Activated CD8-positive, alpha-beta memory T cell treated with anti-CD3 and anti-CD28 coated beads for 36 hours (primary cell): ENCODE measurements around the gene CTSA. TPM values are rescaled to one million over a fixed set of nuclear protein-coding genes. Genes with fewer than 3 reads are reported as not detected.

Experiments used
- CTCF ChIA-PET: fragments of 350-600 bp; sonication (Branson Sonifier 250); formaldehyde crosslinking; loops from one replicate; lab custom pipeline; 2021; ENCODE audit warnings: antibody characterized with exemption; lab: Charles Lee
- POLR2A ChIA-PET: fragments of 350-600 bp; sonication (Branson Sonifier 250); formaldehyde crosslinking; loops from one replicate; lab custom pipeline; 2021; ENCODE audit warnings: antibody characterized with exemption; lab: Charles Lee
- total RNA-seq, 2 experiments: library from RNA; stranded (reverse); gene quantifications; one replicate each; pipeline ENCODE4 v1.2.3, GENCODE V29; 2021

CTSA gene
- total RNA-seq, 2 experiments from 2014 or later: 71.3 to 75.7 TPM

DNA sequence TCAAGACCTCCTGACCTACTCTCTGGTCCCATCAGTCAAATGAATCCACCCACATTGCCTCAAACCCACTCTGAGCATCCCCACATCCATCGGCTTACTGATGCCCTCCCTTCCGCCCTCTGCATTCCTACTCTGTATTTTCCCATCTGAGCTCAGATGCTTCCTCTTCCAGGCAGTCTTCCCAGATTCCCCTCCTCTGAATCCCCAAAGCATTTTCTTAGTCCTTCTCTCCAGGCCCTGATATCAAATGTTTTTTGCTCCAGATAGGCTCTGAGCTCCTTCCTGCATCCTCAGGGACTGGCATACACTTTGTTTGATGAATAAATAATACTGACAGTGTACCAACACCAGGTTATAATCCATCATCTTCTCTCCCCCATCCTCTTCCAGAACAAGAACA, 16.9 kb downstream of the CTSA start:
- POLR2A ChIA-PET: no interaction called here

DNA sequence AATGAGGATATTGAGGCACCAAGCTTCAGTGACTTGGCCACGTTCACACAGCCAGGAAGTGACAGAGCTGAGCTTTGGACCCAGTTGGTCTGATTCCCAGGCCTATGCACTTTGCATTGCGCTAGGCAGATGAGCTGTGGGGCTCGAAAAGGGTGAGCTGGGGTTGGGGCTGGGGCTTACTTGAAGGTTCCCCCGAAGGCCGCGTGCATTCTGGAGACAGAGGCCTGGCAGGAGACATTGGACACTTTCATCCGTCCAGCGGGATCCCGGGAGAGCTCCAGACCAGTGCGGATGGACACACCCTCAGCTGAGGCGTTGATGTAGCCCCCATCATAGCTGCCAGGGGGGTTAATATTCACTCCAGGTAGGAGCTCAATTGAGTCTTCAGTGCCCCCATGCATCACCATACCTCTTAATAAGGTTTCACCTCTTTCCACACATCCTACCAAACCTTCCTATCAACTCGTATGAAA, 18.2 kb downstream of the CTSA start:
- CTCF ChIA-PET: interaction anchor here (1.0 to 1.2 kb wide), 2 partner anchors 17 to 18 kb away, joined by 3 to 4 read pairs; partner anchors contain the start of genes CTSA and NEURL2
- POLR2A ChIA-PET: no interaction called here

More for the DNA sequence above, 16.9 kb downstream of the CTSA start:
- CTCF ChIA-PET: no interaction called here

DNA sequence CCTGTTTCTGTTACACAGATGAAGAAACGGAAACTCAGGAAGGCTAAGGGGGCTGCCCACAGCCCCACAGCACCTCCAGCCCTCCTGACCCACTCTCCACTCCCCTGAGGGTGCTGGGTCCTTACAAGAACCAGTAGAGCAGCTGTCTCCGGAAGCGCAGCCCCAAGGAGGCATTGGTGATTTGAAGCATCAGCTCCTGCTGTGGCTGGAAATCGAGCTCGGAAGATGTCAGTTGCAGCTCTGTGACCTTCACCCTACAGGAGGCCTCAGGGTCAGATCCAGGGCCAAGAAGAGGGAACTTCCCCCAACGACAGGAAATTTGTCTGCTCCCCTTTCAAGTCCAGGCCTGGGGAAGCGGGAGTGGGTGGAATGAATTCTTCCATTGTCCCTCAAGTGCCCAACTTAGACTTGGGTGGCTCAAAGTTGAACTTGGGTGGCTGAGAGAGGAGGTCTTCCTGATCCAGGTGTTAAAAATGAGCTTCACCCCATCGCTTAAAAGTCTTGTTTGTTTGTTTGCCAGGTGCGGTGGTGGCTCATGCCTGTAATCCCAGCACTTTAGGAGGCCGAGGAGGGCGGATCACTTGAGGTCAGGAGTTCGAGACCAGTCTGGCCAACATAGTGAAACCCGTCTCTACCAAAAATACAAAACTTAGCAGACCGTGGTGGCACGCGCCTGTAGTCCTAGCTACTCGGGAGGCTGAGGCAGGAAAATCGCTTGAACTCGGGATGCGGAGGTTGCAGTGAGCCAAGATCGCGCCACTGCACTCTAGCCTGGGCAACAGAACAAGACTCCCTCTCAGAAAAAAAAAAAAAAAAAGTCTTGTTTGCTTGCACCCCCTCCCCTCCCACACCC, 18.9 kb downstream of the CTSA start:
- CTCF ChIA-PET: interaction anchor here (0.7 to 1.3 kb wide), 5 partner anchors 16 to 124 kb away, joined by 3 to 4 read pairs (median 3); partner anchors contain the start of genes CTSA and NEURL2

DNA sequence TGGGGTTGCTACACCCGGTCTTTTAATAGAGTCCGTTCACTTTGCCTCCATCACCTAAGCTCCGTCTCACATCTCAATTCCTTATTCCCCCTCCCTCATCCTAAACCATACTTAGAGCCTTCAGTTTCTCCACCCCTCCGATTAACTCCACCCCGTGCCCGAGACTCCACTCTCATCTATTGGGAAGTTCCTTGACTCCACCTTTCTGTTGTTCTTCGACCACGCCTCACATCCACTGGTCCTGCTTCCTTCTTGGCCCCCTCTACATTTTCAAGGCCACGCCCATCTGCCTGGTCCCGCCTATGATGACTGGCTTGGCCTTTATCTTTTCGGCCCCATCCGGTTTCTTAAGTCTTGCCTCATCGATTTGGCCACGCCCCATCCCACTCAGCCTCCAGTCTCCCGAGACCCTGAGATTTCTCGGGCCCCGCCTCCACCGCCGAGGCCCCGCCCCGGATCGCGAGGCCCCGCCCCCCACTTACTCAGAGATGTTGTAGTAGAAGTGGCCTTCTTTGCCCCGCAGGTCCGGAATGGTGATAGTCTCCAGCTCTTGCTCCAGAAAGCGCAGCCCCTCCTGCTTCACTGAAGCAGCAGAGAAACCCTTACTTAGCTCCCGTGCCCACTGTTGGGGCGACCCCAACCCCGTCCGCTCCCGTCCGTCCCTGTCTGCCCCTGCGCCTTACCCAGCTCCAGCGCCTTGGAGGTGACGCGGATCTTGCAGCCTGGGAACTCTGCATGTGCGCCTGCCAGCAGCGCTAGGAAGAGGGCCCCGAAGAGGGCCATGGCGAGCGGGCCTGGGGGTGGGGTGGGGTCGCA, 19.7 kb downstream of the CTSA start:
- POLR2A ChIA-PET: interaction anchor here (0.7 to 2.0 kb wide), 3 partner anchors 21 to 59 kb away, joined by 3 to 10 read pairs (median 6); partner anchors contain the start of genes CTSA, NEURL2 and PCIF1
- CTCF ChIA-PET: interaction anchor here (0.7 to 1.3 kb wide), 4 partner anchors 15 to 60 kb away, joined by 3 read pairs; no protein-coding TSS in a partner anchor

More for the DNA sequence above, 18.9 kb downstream of the CTSA start:
- POLR2A ChIA-PET: interaction anchor here (1.3 to 2.0 kb wide), 2 partner anchors 20 to 25 kb away, joined by 6 to 10 read pairs; partner anchors contain the start of genes CTSA, NEURL2 and PCIF1

DNA sequence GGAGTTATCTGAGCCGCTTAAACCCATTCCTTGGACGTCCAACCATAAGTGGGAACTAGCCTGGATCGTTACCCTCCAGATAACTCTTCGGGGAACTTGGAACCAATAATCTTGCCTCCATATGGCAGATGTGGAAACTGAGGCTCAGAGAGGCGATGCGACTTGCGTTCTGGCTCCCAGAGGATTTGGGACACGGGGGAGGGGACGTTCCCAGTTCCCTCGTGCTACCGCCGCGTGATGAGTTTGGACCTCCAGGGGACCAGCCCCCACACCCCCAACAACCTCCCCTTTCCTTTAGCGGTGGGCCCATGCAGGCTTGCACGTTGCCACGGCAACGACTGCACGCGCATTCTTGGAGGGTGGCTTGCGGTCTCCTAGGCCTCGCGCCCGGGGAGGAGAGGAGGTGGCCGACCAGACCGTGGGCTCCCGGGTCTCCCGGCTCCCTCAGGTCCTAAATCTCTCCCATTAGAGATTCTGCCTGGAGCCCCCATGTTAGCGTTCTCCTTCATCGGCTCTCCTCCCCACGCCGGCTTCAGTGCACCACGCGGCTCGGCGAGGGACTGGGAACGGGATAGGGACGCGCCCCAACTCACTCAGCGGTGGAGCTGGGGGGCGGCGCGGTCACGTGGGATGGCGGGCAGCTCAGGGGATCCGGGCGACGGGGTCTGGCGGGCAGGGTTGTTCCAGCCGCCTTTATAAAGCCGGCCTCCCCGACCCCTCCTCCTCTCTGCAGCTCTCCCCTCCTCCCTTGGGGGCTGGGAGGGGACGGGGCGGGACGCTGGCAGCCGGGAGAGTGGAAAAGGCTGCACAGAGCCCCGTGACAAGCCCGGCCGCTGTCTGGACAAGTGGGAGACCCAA, 20.6 kb downstream of the CTSA start, which contains the start of gene PLTP:
Gene PLTP, minus strand, starts transcription at position 670 of the 858 bp plus-strand sequence. CDS start 703 bp downstream, outside the sequence.
- POLR2A ChIA-PET: interaction anchor here (0.7 to 2.0 kb wide), 3 partner anchors 22 to 58 kb away, joined by 3 to 6 read pairs (median 4); partner anchors contain the start of genes CTSA and NEURL2
- CTCF ChIA-PET: interaction anchor here (1.2 kb wide), 1 partner anchor 25 kb away, joined by 3 read pairs; no protein-coding TSS in a partner anchor

DNA sequence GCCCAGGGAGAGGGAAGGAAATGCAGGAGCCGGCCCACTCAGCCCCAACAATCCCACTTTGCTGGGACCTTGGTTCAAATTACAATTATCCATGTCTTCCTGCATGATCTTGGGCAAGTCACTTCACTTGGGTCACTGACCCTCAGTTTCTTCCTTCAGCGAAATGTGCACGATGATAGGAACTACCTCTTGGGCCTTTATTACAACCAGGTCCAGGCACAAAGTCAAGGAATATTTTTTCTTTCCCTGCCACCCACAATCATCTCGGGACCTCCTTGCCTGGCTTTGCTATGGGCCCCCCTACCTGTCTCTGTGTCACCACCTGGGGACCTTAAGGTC, 21.2 kb downstream of the CTSA start:
- ChIA-PET POLR2A (interaction anchor here (1.0 to 2.0 kb wide), 2 partner anchors 21 to 22 kb away, joined by 4 to 6 read pairs; partner anchors contain the start of genes CTSA and NEURL2), CTCF (no interaction called here)

DNA sequence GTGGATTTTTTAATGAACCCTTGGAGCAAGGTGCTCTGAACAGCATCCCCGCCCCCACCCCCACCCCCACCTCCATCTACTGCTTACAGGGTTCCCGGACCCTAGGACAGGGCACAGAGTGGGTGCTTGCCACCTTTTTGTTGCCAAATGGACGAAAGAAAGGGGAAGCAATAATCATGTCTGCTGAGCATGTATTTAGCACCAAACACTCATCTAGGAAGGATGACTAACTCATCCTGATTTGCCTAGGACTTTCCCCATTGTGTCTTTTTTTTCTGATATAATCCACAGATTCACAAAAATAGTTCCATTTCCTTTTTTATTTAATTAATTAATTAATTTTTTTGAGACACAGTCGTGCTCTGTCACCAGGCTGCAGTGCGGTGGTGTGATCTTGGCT, 22.0 kb downstream of the CTSA start:
- CTCF ChIA-PET: no interaction called here
- POLR2A ChIA-PET: no interaction called here

DNA sequence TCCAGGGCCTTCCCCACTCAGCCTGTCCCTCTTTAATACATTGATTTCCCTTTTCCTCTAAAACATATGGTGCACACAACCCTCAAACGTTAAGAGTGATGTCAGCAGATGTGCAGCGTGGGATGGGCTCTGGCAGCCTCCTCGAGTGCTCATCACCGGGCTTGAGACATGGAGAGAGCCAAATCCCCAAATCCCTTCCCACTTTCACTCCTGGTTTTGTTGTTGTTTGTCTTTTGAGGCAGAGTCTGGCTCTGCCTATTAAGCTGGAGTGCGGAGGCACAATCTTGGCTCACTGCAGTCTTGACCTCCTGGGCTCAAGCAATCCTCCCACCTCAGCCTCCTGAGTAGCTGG, 26.6 kb downstream of the CTSA start:
- ChIA-PET POLR2A (no interaction called here), CTCF (no interaction called here)

DNA sequence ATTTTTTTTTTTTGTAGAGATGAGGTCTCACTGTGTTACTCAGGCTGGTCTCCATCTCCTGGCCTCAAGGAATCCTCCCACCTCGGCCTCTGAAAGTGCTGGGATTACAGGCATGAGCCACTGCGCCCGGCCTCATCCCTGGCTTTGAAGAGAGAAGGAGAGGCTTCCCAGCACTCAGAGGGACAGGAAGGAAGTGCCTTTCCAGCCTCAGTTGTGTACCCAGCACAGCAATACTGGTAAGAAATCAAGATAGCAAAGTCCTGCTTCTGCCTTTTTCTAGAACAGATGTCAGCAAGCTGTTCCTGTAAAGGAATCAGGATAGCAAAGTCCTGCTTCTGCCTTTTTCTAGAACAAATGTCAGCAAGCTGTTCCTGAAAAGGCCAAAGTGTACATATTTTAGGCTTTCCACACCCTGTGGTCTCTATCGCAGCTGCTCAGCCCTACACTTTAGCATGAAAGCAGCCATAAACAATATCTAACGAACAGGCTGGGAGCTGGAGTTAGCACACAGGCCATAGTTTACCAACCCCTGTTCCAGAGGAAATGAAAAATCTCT, 27.1 kb downstream of the CTSA start:
- CTCF ChIA-PET: interaction anchor here (1.1 kb wide), 1 partner anchor 12 kb away, joined by 3 read pairs; no protein-coding TSS in a partner anchor
- POLR2A ChIA-PET: no interaction called here

DNA sequence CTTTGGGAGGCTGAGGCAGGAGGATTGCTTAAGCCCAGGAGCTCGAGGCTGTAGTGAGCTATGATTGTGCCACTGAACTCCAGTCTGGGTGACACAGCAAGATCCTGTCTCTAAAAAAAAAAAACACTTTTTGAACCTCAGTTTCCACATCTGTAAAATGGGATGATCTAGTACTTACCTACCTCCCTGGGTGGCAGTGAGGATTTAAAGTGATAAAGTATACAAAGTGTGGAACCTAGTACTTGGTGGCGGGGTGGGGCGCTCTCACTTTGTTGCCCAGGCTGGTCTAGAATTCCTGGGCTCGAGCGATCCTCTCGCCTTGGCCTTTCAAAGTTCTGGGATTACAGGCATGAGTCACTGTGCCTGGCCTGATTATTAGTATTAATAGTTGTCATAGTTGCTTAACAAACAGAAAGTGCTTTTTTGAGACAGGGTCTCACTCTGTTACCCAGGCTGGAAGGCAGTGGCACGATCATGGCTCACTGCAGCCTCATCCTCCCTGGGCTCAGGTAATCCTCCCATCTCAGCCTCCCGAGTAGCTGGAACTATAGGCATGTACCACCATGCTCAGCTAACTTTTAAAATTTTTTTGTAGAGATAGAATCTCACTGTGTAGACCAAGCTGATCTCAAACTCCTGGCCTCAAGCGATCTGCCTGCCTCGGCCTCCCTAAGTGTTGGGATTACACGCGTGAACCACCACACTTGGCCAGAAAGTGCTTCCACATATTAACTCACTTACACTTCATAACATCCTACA, 27.8 kb downstream of the CTSA start:
- CTCF ChIA-PET: interaction anchor here (1.0 to 2.7 kb wide), 3 partner anchors 11 to 25 kb away, joined by 3 to 10 read pairs (median 3); no protein-coding TSS in a partner anchor
- POLR2A ChIA-PET: no interaction called here

DNA sequence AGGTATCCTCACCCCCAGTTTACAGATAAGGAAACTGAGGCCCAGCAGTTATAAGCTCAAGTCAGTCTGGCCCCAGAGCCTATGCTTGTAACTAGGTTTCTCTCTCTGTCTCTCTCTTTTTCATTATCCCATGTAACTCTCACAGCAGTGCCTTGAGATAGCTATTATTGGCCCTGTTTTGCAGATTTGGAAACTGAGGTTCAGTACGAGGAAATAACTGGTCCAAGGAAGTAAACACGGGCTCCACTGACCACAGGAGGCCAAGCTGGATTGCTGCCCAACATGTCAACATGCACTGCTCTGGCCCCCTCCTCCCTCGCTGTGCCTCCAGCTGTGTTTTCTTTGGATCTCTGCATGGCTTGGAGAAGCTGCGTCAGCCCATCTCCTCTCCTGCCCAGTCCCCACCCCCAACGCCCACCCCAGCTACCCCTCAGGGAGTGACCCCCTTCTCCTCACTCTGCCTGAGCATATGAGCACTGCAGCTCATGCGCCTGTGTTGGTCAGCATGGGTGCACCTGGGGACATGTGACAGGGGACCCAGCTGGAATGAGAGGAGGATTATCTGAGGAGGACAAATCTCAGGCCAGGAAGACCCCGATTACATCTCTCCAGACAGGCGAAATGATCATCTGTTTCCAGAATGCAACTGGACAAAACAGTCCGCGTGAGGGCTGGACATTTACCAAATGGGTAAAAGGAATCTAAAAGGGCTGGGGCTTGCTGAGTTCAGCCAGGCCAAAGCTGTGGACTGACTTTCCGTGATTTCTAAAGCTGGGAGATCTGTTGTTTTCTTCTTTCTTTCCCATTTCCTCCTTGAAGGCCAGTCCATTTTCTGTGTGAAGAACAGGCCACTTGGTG, 28.6 kb downstream of the CTSA start:
- CTCF ChIA-PET: interaction anchor here (1.0 to 2.7 kb wide), 2 partner anchors 13 to 24 kb away, joined by 3 to 10 read pairs; no protein-coding TSS in a partner anchor
- POLR2A ChIA-PET: no interaction called here

DNA sequence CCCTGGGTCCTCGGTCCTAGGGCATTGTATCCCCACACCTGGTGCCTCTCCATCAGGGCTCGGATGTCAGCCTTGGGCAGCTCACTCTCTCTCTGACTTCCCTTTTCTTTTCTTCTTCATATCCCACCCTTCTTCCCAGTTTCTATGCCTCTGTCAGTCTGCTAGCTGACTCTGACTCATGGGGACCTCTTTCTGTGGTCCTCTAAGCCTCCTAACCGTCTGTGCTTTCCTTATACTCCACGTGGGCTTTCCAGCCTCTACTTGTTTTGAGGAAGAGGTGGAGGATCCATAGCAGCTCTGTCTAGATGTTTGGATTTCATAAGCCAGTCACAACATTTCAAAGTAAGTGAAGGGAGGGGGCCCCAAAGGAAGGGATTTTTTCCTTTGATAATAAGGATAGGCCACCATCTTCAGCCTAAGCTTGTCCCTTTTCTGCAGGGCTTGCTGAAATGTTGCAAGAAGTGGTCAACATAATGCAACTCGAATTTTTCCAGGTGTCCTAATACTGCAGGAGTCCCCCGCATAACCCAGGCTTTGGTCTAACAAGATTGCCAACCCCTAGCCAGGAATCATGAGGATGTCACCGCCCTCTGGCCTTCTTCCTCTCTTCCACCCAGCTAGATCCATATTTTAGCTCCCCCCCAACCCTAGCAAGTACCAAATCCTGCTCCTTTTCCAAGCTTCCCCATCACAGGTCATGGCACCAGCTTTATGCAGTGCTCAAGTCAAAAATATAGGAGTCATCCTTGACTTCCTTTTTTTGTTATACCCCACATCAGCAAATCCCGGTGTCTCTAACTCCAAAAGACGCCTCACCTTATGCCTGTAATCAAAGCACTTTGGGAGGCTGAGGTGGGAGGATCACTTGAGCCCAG, 29.6 kb downstream of the CTSA start:
- ChIA-PET POLR2A (no interaction called here), CTCF (interaction anchor here (2.7 kb wide), 1 partner anchor 12 kb away, joined by 10 read pairs; no protein-coding TSS in a partner anchor)

DNA sequence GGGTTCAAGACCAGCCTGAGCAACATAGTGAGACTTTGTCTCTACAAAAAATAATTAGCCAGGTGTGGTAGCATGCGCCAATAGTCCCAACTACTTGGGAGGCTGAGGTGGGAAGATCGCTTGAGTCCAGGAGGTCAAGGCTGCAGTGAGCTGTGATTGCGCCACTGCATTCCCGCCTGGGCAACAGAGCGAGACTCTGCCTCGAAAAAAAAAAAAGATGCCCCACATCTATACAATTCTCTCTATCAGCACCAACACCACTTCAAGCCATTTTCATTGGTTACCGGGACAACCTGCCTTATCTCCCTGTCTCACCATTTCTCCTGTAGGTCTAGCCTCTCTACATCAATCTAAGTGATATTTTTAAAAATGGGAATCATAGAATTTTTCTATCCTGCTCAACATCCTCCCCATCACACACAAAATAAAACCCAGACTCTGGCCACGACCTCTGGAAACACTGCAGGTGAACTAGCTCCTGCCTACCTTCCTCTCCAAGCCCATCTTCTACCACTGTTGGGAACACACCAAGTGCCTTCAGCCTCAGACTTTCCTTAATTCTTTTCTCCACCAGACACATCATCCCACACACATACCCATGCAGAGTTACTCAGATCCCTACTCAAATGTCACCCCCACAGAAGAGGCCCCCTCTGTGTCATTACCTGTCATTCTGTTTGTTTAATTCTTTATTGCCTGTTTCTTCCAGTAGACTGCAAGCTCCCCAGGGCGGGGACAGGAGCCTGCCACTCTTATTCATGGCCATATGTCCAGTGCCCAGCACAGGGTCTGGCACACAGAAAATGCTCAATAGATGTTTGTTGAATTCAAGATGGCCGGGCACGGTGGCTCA, 30.4 kb downstream of the CTSA start:
- POLR2A ChIA-PET: no interaction called here
- CTCF ChIA-PET: interaction anchor here (2.7 kb wide), 1 partner anchor 12 kb away, joined by 10 read pairs; no protein-coding TSS in a partner anchor
